K562 (cell line): ENCODE results near the gene RHBG. TPM values are rescaled to one million over a fixed set of nuclear protein-coding genes. Genes with fewer than 3 reads are reported as not detected.

Source experiments
- ATAC-seq: fragments of 200-7000 bp; cut with Tn5 transposase; 3 replicates; pipeline ENCODE4 v1.9.1; 2020; ENCODE audit warnings: moderate library complexity
- BruUV-seq: library from RNA; stranded (reverse); fragments of 400-500 nt; replicated peaks from 2 replicates; lab custom pipeline; 2021; lab: Mats Ljungman, UMichigan
- CTCF ChIA-PET: fragments of 300-600 bp; formaldehyde crosslinking; extraction: SDS; loops from one replicate; lab custom pipeline; 2021; ENCODE audit warnings: low intra/inter-chr PET ratio; lab: Yijun Ruan, JAX
- POLR2A ChIA-PET: fragments of 300-600, 350-650 bp; sonication (Branson Sonifier 250); formaldehyde crosslinking; extraction: SDS; loops from one replicate; lab custom pipeline; 2021; ENCODE audit warnings: antibody characterized with exemption, inconsistent platforms; lab: Yijun Ruan, JAX
- DNase-seq, 4 experiments: peaks; one replicate each; pipeline versions ENCODE4 v3.0.0 to v3.0.0-alpha.2; 2011 to 2018; ENCODE audit warnings: low spot score in 3 of 4, mixed read lengths in 3 of 4; ENCODE audit errors: extremely low read depth in 1 of 4
- FAIRE-seq: peaks from 2 replicates; lab custom pipeline; 2011; peaks lifted over from hg19 to GRCh38; lab: Jason Lieb, UNC
- H2AFZ ChIP-seq: 2 replicates; pipeline ENCODE4 v1.6.0; 2011; ENCODE audit warnings: low read depth, low read length, control low read depth, inconsistent platforms
- H3K27ac ChIP-seq: fragments of 200-600 bp; 3 replicates; pipeline ENCODE4 v1.8.0; 2011; ENCODE audit warnings: low read depth, mild to moderate bottlenecking, control low read depth, inconsistent platforms, low read length, moderate library complexity, mixed read lengths; ENCODE audit errors: extremely low read depth
- H3K27me3 ChIP-seq, 2 experiments: fragments of 300-600 bp in 1 of 2; 2 replicates in 1 of 2; 3 replicates in 1 of 2; pipeline versions ENCODE4 v1.6.0 to v1.8.0; 2011; ENCODE audit warnings: inconsistent platforms in 2 of 2, low read length in 2 of 2, mild to moderate bottlenecking in 1 of 2, mixed read lengths in 1 of 2, moderate library complexity in 1 of 2; ENCODE audit not compliant: control insufficient read depth in 2 of 2, insufficient read depth in 2 of 2
- H3K36me3 ChIP-seq: fragments of 300-600 bp; 3 replicates; pipeline ENCODE4 v1.8.0; 2011; ENCODE audit warnings: mild to moderate bottlenecking, low read length, inconsistent platforms; ENCODE audit not compliant: control insufficient read depth, insufficient read depth
- H3K4me1 ChIP-seq, 2 experiments: fragments of 200-600 bp in 1 of 2; replicated peaks in 1 of 2; 2 replicates in 1 of 2; 3 replicates in 1 of 2; pipeline versions ENCODE4 v1.5.1 to v1.8.0; 2011; ENCODE audit warnings: inconsistent platforms in 2 of 2, low read length in 2 of 2, mild to moderate bottlenecking in 1 of 2, mixed read lengths in 1 of 2, moderate library complexity in 1 of 2; ENCODE audit not compliant: control insufficient read depth in 2 of 2, insufficient read depth in 2 of 2
- H3K4me2 ChIP-seq: 2 replicates; pipeline ENCODE4 v1.6.1; 2011; ENCODE audit warnings: low read length, control low read depth, inconsistent platforms, mixed read lengths; ENCODE audit not compliant: insufficient read depth
- H3K4me3 ChIP-seq: fragments of 200-600 bp; sonication (generic), shearing (Covaris generic); 2 replicates; pipeline ENCODE4 v1.5.1; 2016; ENCODE audit warnings: control low read depth, inconsistent platforms
- H3K79me2 ChIP-seq: fragments of 200-600 bp; 3 replicates; pipeline ENCODE4 v1.8.0; 2011; ENCODE audit warnings: low read length, inconsistent platforms; ENCODE audit not compliant: control insufficient read depth, insufficient read depth
- H3K9ac ChIP-seq, 2 experiments: 2 replicates each; pipeline versions ENCODE4 v1.6.0 to v1.6.1; 2011; ENCODE audit warnings: low read depth in 2 of 2, low read length in 2 of 2, control low read depth in 1 of 2, inconsistent platforms in 1 of 2, mild to moderate bottlenecking in 1 of 2, mixed read lengths in 1 of 2; ENCODE audit not compliant: insufficient read depth in 1 of 2
- H3K9me1 ChIP-seq: one replicate; pipeline ENCODE4 v1.6.0; 2011; ENCODE audit warnings: inconsistent platforms, mild to moderate bottlenecking, low read length, moderate library complexity; ENCODE audit not compliant: control insufficient read depth, insufficient read depth
- H3K9me3 ChIP-seq: replicated peaks from 2 replicates; pipeline ENCODE4 v1.5.1; 2011; ENCODE audit warnings: low read depth, low read length, inconsistent platforms; ENCODE audit not compliant: control insufficient read depth, insufficient read depth
- H4K20me1 ChIP-seq: replicated peaks from 2 replicates; pipeline ENCODE4 v1.6.1; 2011; ENCODE audit warnings: low read length, inconsistent platforms, mixed read lengths; ENCODE audit not compliant: control insufficient read depth, insufficient read depth
- EWSR1 ChIP-seq: fragments of 450-650 bp; IDR thresholded peaks from 2 replicates; pipeline ENCODE4 v1.6.1; 2018; ENCODE audit warnings: borderline replicate concordance, mild to moderate bottlenecking, low read depth, moderate library complexity; ENCODE audit not compliant: partially characterized antibody
- SIRT6 ChIP-seq: IDR thresholded peaks from one replicate; pipeline ENCODE4 v1.6.1; 2012; ENCODE audit warnings: low read depth, mild to moderate bottlenecking, control low read depth, inconsistent platforms, low read length, moderate library complexity
- ZBTB17 ChIP-seq: fragments of 450-650 bp; formaldehyde crosslinking; IDR thresholded peaks from 2 replicates; pipeline ENCODE4 v1.4.0; 2020; ENCODE audit warnings: mild to moderate bottlenecking
- ZNF146 ChIP-seq: IDR thresholded peaks from one replicate; pipeline ENCODE4 v1.6.1; 2018; ENCODE audit warnings: missing compliant biosample characterization; ENCODE audit not compliant: unreplicated experiment
- ZNF274 ChIP-seq: IDR thresholded peaks from 2 replicates; pipeline ENCODE4 v1.6.1; 2011; ENCODE audit warnings: low read depth, mild to moderate bottlenecking, low read length, moderate library complexity, borderline replicate concordance
- WGBS: fragments of 100-300 bp; shearing (Covaris generic); methylation state at CpG from one replicate; pipeline ENCODE4 v1.1.6; 2016; ENCODE audit warnings: low coverage, mixed read lengths; ENCODE audit not compliant: insufficient coverage; ENCODE audit errors: missing lambda C conversion rate; 5-methylcytosine and 5-hydroxymethylcytosine counted together
- in situ Hi-C: fragments of 300-500 bp; cut with MboI; formaldehyde crosslinking; loops from 4 replicates; pipeline ENCODE4 v1.15.0; 2018; ENCODE audit warnings: inconsistent platforms, mixed read lengths
- intact Hi-C: fragments of 100-400 bp; cut with micrococcal nuclease; formaldehyde crosslinking; loops from 2 replicates; pipeline ENCODE4 v1.14.2; 2022
- polyA plus RNA-seq, 8 experiments: library from polyadenylated mRNA; depleted of rRNA in 4 of 8; stranded (reverse) in 5 of 8; unstranded in 3 of 8; fragments of >200 nt; fragmentation: Nextera tagmentation in 2 of 8; fragmentation: Illumina TruSeq in 1 of 8; extraction: Ambion mirVana in 2 of 8; extraction: Trizol in 1 of 8; gene quantifications; 2 replicates each; pipeline versions ENCODE4 v1.2.1 to v1.2.3, GENCODE V29; 2011 to 2014; ENCODE audit warnings: inconsistent platforms in 1 of 8, missing spikeins in 1 of 8
- total RNA-seq, 7 experiments: library from RNA; depleted of rRNA in 6 of 7; stranded (reverse); fragments of >200 nt in 6 of 7; fragmentation: Illumina TruSeq in 2 of 7; extraction: Trizol in 2 of 7; gene quantifications; 2 replicates each; pipeline versions ENCODE4 v1.2.1 to v1.2.3, GENCODE V29; 2011 to 2021; ENCODE audit warnings: low replicate concordance in 1 of 7
- TF ChIP-seq, protein P1 (sequence below): fragments of 450-650 bp; conservative IDR thresholded peaks from 2 replicates; pipeline ENCODE4 v1.6.1; 2016; ENCODE audit warnings: missing genetic modification characterization, low read depth, mild to moderate bottlenecking, control low read depth, missing compliant biosample characterization

Gene RHBG
- total and polyA plus RNA-seq, 9 of the 15 experiments (the other 6 are each of a cell fraction or from before 2014, with no cell fraction given), result not detected

DNA sequence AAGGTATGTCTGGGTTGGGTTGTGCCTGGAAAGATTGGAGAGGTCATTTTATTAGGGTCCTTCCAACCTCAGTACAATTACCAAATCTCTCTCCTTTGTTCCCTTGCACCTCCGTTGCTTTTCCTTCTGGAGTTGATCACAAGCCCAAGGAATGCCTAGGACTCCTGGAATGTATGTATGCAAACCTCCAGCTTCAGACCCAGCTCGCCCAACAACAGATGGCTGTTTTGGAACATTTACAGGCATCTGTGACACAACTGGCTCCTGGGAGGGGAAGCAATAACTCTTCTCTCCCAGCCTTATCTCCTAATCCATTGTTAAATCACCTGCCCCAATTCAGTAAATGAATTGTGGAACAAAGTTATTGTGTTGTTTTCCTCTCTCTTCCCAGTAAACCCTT, 22.4 kb upstream of the RHBG start:
- no peaks in the 10 kb centered on the region for H3K79me2 ChIP-seq
- peaks cover 0 to 5% of the 10 kb centered on the region in 2 experiments; a peak in 3 of 5 replicates for H3K27me3 ChIP-seq
- TF ChIP-seq ZNF146 (CRISPR knock-in tag) (no peak), ZNF274 (no peak), SIRT6 (no peak), EWSR1 (no peak), ZBTB17 (CRISPR knock-in tag) (no peak)
- TF ChIP-seq, protein P1, sequence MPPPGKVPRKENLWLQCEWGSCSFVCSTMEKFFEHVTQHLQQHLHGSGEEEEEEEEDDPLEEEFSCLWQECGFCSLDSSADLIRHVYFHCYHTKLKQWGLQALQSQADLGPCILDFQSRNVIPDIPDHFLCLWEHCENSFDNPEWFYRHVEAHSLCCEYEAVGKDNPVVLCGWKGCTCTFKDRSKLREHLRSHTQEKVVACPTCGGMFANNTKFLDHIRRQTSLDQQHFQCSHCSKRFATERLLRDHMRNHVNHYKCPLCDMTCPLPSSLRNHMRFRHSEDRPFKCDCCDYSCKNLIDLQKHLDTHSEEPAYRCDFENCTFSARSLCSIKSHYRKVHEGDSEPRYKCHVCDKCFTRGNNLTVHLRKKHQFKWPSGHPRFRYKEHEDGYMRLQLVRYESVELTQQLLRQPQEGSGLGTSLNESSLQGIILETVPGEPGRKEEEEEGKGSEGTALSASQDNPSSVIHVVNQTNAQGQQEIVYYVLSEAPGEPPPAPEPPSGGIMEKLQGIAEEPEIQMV, result no peak
- 0% methylated on average over 2 of the region's 2 CpGs for WGBS
- no peak overlapping the region for H3K4me2 ChIP-seq
- FAIRE-seq (no peak), ATAC-seq (no peak), DNase-seq (no peak)
- in situ Hi-C loops, result no loop called here
- H3K9ac ChIP-seq, result no peak overlapping the region
- POLR2A ChIA-PET, result interaction anchor here (0.9 kb wide), 1 partner anchor 194 kb away, joined by 3 read pairs; no protein-coding TSS in a partner anchor
- no peak overlapping the region for H2AFZ ChIP-seq
- no peaks in the 10 kb centered on the region for H3K9me1 ChIP-seq
- no peaks in the 10 kb centered on the region for H3K9me3 ChIP-seq
- H3K4me1 ChIP-seq, result no peaks in the 10 kb centered on the region
- H4K20me1 ChIP-seq, result no peaks in the 10 kb centered on the region
- CTCF ChIA-PET, result no interaction called here
- no TSS peak for BruUV-seq
- no peak overlapping the region for H3K27ac ChIP-seq
- no peaks in the 10 kb centered on the region for H3K36me3 ChIP-seq
- intact Hi-C loops, result no loop called here
- H3K4me3 ChIP-seq, result no peak overlapping the region
